Liver (tissue), 9 donors: ENCODE results near the gene ARMC7. TPM values are rescaled to one million over a fixed set of nuclear protein-coding genes. Genes with fewer than 3 reads are reported as not detected.

Experiments used
- DNase-seq: peaks from one replicate; pipeline ENCODE4 v3.0.0-alpha.2; 2017; ENCODE audit warnings: low spot score
- H3K27ac ChIP-seq, 2 donors: one replicate each; pipeline ENCODE4 v1.7.0; 2013; ENCODE audit warnings: inconsistent platforms in 2 of 2, low read length in 2 of 2, control low read depth in 1 of 2, low read depth in 1 of 2, mild to moderate bottlenecking in 1 of 2
- H3K27me3 ChIP-seq, 4 donors: one replicate each; pipeline versions ENCODE4 v1.6.1 to v1.7.0; 2013; ENCODE audit warnings: low read length in 3 of 4, inconsistent platforms in 1 of 4, mild to moderate bottlenecking in 1 of 4, moderate library complexity in 1 of 4; ENCODE audit not compliant: control insufficient read depth in 4 of 4, insufficient read depth in 4 of 4
- H3K36me3 ChIP-seq, 4 donors: one replicate each; pipeline versions ENCODE4 v1.6.1 to v1.7.0; 2013; ENCODE audit warnings: low read length in 3 of 4, mild to moderate bottlenecking in 3 of 4, low read depth in 1 of 4, moderate library complexity in 1 of 4; ENCODE audit not compliant: control insufficient read depth in 4 of 4, insufficient read depth in 3 of 4
- H3K4me1 ChIP-seq, 4 donors: one replicate each; pipeline versions ENCODE4 v1.6.1 to v1.7.0; 2013; ENCODE audit warnings: low read length in 3 of 4, mild to moderate bottlenecking in 3 of 4, moderate library complexity in 1 of 4; ENCODE audit not compliant: control insufficient read depth in 4 of 4, insufficient read depth in 4 of 4
- H3K4me3 ChIP-seq, 3 donors: one replicate each; pipeline versions ENCODE4 v1.6.1 to v1.7.0; 2013; ENCODE audit warnings: low read length in 3 of 3, control low read depth in 1 of 3, low read depth in 1 of 3, mild to moderate bottlenecking in 1 of 3
- H3K9ac ChIP-seq, 2 donors: one replicate each; pipeline ENCODE4 v1.7.0; 2013; ENCODE audit warnings: low read length in 2 of 2, mild to moderate bottlenecking in 2 of 2, moderate library complexity in 2 of 2, control low read depth in 1 of 2, low read depth in 1 of 2
- H3K9me3 ChIP-seq, 4 donors: one replicate each; pipeline versions ENCODE4 v1.6.1 to v1.7.0; 2013; ENCODE audit warnings: low read length in 3 of 4; ENCODE audit not compliant: control insufficient read depth in 4 of 4
- EGR1 ChIP-seq, 2 donors: IDR thresholded peaks; 2 replicates each; pipeline ENCODE4 v1.6.1; 2016 to 2018; ENCODE audit warnings: antibody characterized with exemption in 2 of 2, low read depth in 2 of 2
- FOXA1 ChIP-seq: IDR thresholded peaks from 2 replicates; pipeline ENCODE4 v1.6.1; 2016; ENCODE audit warnings: antibody characterized with exemption
- FOXA2 ChIP-seq: IDR thresholded peaks from 2 replicates; pipeline ENCODE4 v1.6.1; 2016; ENCODE audit warnings: antibody characterized with exemption
- GABPA ChIP-seq, 2 donors: IDR thresholded peaks in 1 of 2; conservative IDR thresholded peaks in 1 of 2; 2 replicates each; pipeline ENCODE4 v1.6.1; 2016; ENCODE audit warnings: antibody characterized with exemption in 2 of 2, mild to moderate bottlenecking in 1 of 2, moderate library complexity in 1 of 2
- HNF4A ChIP-seq, 2 donors: conservative IDR thresholded peaks; 2 replicates each; pipeline ENCODE4 v1.6.1; 2016; ENCODE audit warnings: antibody characterized with exemption in 2 of 2, mild to moderate bottlenecking in 2 of 2
- HNF4G ChIP-seq: IDR thresholded peaks from 2 replicates; pipeline ENCODE4 v1.6.1; 2016; ENCODE audit warnings: antibody characterized with exemption
- JUND ChIP-seq, 2 donors: IDR thresholded peaks; 2 replicates each; pipeline ENCODE4 v1.6.1; 2016; ENCODE audit warnings: antibody characterized with exemption in 2 of 2
- NR2F2 ChIP-seq: IDR thresholded peaks from 2 replicates; pipeline ENCODE4 v1.6.1; 2016; ENCODE audit warnings: antibody characterized with exemption
- RAD21 ChIP-seq, 2 donors: IDR thresholded peaks; 2 replicates each; pipeline ENCODE4 v1.6.1; 2016; ENCODE audit warnings: antibody characterized with exemption in 2 of 2, mild to moderate bottlenecking in 2 of 2
- RXRA ChIP-seq, 2 donors: IDR thresholded peaks; 2 replicates each; pipeline ENCODE4 v1.6.1; 2017 to 2018; ENCODE audit warnings: antibody characterized with exemption in 2 of 2, mild to moderate bottlenecking in 1 of 2
- SP1 ChIP-seq: IDR thresholded peaks from 2 replicates; pipeline ENCODE4 v1.6.1; 2018; ENCODE audit warnings: antibody characterized with exemption, mild to moderate bottlenecking
- TAF1 ChIP-seq: conservative IDR thresholded peaks from 2 replicates; pipeline ENCODE4 v1.6.1; 2016; ENCODE audit warnings: antibody characterized with exemption, mild to moderate bottlenecking
- YY1 ChIP-seq: IDR thresholded peaks from 2 replicates; pipeline ENCODE4 v1.6.1; 2016; ENCODE audit warnings: antibody characterized with exemption, mild to moderate bottlenecking
- WGBS: extraction: QIAGEN DNeasy Blood & Tissue Kit; methylation state at CpG from one replicate; pipeline ENCODE4 v1.1.7; 2013; 5-methylcytosine and 5-hydroxymethylcytosine counted together
- polyA plus RNA-seq, 2 donors: library from polyadenylated mRNA; stranded (reverse) in 1 of 2; unstranded in 1 of 2; fragments of 200-250 nt in 1 of 2; fragments of >200 nt in 1 of 2; fragmentation: Nextera tagmentation in 1 of 2; extraction: Ambion mirVana in 1 of 2; gene quantifications; one replicate each; pipeline versions ENCODE4 v1.2.1 to v1.2.3, GENCODE V29; 2013 to 2015
- total RNA-seq, 2 donors: library from RNA; depleted of rRNA; stranded (reverse); fragments of >200 nt; gene quantifications; one replicate each; pipeline ENCODE4 v1.2.3, GENCODE V29; 2014
- TF ChIP-seq, protein P1 (sequence below): IDR thresholded peaks from 2 replicates; pipeline ENCODE4 v1.6.1; 2016; ENCODE audit warnings: antibody characterized with exemption
- TF ChIP-seq, protein P2 (sequence below): IDR thresholded peaks from 2 replicates; pipeline ENCODE4 v1.6.1; 2016; ENCODE audit warnings: antibody characterized with exemption, mild to moderate bottlenecking
- TF ChIP-seq, protein P3 (sequence below): IDR thresholded peaks from 2 replicates; pipeline ENCODE4 v1.6.1; 2016; ENCODE audit warnings: antibody characterized with exemption
- TF ChIP-seq, protein P4 (sequence below): IDR thresholded peaks from 2 replicates; pipeline ENCODE4 v1.6.1; 2016; ENCODE audit warnings: antibody characterized with exemption
- TF ChIP-seq, protein P5 (sequence below): fragments of 150-350 bp; IDR thresholded peaks from 2 replicates; pipeline ENCODE4 v1.5.1; 2017; ENCODE audit warnings: improper control_type of control experiment, low read depth, low read length; ENCODE audit not compliant: missing input control
- donor health status: healthy.
- donor health status: healthy.
- donor health status: healthy.
- donor health status: healthy.
- donor health status: healthy.

ARMC7 gene
- total and polyA plus RNA-seq, 4 donors: 1.7 to 6.6 (median 3.7) TPM

DNA sequence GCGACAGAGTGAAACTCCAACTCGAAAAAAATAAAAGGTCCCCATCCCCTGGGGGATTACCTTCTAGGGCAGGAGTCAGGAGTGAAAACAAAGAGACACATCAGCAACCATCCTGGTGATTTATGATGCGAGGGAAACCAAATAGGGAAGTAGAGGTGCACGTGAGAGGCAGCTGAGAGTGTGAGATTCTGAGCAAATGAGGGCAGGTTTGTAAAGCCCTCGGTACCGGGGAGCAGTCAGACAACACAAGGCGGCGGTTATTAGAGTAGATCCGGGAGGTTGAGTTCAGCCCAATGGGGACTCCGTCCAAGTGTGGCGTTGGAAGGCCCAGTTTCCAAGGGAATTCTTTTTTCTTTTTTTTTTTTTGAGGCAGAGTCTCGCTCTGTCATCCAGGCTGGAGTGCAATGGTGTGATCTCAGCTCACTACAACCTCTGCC is 7.4 kb upstream of the ARMC7 start (continued):
- TF ChIP-seq, protein P1, sequence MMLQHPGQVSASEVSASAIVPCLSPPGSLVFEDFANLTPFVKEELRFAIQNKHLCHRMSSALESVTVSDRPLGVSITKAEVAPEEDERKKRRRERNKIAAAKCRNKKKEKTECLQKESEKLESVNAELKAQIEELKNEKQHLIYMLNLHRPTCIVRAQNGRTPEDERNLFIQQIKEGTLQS: no peak
- no peak for TF ChIP-seq YY1

DNA sequence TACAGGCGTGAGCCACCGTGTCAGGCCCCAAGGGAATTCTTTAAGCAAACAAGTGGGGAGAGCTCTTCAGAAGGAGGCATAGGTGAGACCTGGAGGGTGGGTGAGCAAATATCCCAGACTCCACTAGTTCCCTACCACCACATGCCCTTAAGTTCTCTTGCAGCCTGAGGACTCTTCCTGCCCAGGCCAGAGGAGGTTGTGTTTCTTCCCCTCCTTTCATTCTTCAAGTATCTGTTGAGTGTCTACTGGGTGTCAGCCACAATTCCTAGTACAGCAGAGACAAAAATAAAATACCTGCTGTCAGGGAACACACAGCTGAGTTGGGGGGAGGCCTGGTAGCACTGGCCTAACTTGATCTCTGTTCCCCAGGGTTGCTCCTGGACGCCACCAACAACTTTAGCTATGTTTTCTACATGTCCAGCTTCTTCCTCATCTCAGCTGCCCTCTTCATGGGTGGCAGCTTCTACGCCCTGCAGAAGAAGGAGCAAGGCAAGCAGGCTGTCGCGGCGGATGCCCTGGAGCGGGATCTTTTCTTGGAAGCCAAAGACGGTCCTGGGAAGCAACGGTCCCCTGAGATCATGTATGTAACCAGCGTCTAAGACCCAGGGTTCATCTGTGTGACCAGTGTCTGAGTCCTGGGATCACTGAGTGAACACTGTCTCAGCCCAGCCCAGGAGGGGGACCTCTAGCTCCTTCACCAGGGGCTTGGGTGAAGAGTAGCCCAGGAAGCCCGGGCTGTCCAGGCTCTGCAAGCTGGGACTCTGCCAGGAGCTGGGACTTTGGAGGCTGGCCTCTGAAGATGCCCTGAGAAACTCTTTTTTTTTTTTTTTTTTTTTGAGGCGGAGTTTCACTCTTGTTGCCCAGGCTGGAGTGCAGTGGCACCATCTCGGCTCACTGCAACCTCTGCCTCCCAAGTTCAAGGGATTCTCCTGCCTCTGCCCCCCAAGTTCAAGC is 5.9 kb upstream of the ARMC7 start:
- Histone ChIP-seq H3K9me3 (no peaks in the 10 kb centered on the region), H3K27me3 (no peaks in the 10 kb centered on the region), H3K9ac (no peak overlapping the region), H3K27ac (no peak overlapping the region), H3K4me1 (peaks cover 0 to 1% (median under 1%) of the 10 kb centered on the region in 4 donors), H3K36me3 (peaks cover 0 to 3% (median 0%) of the 10 kb centered on the region in 4 donors), H3K4me3 (no peak overlapping the region)
- no peak for DNase-seq
- 91% methylated on average over 14 of the region's 14 CpGs for WGBS
- TF ChIP-seq, protein P2, sequence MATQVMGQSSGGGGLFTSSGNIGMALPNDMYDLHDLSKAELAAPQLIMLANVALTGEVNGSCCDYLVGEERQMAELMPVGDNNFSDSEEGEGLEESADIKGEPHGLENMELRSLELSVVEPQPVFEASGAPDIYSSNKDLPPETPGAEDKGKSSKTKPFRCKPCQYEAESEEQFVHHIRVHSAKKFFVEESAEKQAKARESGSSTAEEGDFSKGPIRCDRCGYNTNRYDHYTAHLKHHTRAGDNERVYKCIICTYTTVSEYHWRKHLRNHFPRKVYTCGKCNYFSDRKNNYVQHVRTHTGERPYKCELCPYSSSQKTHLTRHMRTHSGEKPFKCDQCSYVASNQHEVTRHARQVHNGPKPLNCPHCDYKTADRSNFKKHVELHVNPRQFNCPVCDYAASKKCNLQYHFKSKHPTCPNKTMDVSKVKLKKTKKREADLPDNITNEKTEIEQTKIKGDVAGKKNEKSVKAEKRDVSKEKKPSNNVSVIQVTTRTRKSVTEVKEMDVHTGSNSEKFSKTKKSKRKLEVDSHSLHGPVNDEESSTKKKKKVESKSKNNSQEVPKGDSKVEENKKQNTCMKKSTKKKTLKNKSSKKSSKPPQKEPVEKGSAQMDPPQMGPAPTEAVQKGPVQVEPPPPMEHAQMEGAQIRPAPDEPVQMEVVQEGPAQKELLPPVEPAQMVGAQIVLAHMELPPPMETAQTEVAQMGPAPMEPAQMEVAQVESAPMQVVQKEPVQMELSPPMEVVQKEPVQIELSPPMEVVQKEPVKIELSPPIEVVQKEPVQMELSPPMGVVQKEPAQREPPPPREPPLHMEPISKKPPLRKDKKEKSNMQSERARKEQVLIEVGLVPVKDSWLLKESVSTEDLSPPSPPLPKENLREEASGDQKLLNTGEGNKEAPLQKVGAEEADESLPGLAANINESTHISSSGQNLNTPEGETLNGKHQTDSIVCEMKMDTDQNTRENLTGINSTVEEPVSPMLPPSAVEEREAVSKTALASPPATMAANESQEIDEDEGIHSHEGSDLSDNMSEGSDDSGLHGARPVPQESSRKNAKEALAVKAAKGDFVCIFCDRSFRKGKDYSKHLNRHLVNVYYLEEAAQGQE: no peak
- TF ChIP-seq, protein P3, sequence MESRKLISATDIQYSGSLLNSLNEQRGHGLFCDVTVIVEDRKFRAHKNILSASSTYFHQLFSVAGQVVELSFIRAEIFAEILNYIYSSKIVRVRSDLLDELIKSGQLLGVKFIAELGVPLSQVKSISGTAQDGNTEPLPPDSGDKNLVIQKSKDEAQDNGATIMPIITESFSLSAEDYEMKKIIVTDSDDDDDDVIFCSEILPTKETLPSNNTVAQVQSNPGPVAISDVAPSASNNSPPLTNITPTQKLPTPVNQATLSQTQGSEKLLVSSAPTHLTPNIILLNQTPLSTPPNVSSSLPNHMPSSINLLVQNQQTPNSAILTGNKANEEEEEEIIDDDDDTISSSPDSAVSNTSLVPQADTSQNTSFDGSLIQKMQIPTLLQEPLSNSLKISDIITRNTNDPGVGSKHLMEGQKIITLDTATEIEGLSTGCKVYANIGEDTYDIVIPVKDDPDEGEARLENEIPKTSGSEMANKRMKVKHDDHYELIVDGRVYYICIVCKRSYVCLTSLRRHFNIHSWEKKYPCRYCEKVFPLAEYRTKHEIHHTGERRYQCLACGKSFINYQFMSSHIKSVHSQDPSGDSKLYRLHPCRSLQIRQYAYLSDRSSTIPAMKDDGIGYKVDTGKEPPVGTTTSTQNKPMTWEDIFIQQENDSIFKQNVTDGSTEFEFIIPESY: no peak
- no peak for TF ChIP-seq EGR1 (IDR thresholded peaks at IDR 0.05; ENCODE audit: low read depth in 2 of 2)
- no peak for TF ChIP-seq FOXA2
- TF ChIP-seq, protein P1: no peak
- TF ChIP-seq HNF4G: no peak
- TF ChIP-seq JUND (IDR thresholded peaks at IDR 0.05): no peak
- no peak for TF ChIP-seq HNF4A (conservative IDR thresholded peaks at IDR 0.05)
- TF ChIP-seq, protein P4, sequence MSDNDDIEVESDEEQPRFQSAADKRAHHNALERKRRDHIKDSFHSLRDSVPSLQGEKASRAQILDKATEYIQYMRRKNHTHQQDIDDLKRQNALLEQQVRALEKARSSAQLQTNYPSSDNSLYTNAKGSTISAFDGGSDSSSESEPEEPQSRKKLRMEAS: no peak
- no peak for TF ChIP-seq FOXA1
- no peak for TF ChIP-seq GABPA (IDR thresholded peaks at IDR 0.05 in 1 of 2, conservative IDR thresholded peaks at IDR 0.05 in 1 of 2)
- TF ChIP-seq YY1: no peak
- TF ChIP-seq, protein P5, sequence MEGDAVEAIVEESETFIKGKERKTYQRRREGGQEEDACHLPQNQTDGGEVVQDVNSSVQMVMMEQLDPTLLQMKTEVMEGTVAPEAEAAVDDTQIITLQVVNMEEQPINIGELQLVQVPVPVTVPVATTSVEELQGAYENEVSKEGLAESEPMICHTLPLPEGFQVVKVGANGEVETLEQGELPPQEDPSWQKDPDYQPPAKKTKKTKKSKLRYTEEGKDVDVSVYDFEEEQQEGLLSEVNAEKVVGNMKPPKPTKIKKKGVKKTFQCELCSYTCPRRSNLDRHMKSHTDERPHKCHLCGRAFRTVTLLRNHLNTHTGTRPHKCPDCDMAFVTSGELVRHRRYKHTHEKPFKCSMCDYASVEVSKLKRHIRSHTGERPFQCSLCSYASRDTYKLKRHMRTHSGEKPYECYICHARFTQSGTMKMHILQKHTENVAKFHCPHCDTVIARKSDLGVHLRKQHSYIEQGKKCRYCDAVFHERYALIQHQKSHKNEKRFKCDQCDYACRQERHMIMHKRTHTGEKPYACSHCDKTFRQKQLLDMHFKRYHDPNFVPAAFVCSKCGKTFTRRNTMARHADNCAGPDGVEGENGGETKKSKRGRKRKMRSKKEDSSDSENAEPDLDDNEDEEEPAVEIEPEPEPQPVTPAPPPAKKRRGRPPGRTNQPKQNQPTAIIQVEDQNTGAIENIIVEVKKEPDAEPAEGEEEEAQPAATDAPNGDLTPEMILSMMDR: no peak
- TF ChIP-seq RAD21 (IDR thresholded peaks at IDR 0.05): no peak
- TF ChIP-seq RXRA (IDR thresholded peaks at IDR 0.05): no peak
- no peak for TF ChIP-seq NR2F2
- no peak for TF ChIP-seq SP1
- no peak for TF ChIP-seq TAF1
